SJSA1 (cell line): ENCODE data around the gene EME1. TPM values are rescaled to one million over a fixed set of nuclear protein-coding genes. Genes with fewer than 3 reads are reported as not detected.

Source experiments
- DNase-seq, 2 experiments: peaks; one replicate each; pipeline ENCODE4 v3.0.0-alpha.2; 2015 to 2020; ENCODE audit warnings: low spot score in 2 of 2, low read depth in 1 of 2
- H3K27ac ChIP-seq: fragments of 250-450 bp; sonication (Bioruptor Pico); 2 replicates; pipeline ENCODE4 v1.5.1; 2020; ENCODE audit warnings: mild to moderate bottlenecking, moderate library complexity
- H3K27me3 ChIP-seq: fragments of 250-450 bp; sonication (Bioruptor Pico); replicated peaks from 2 replicates; pipeline ENCODE4 v1.5.1; 2020; ENCODE audit warnings: mild to moderate bottlenecking, moderate library complexity
- H3K36me3 ChIP-seq: fragments of 250-450 bp; sonication (Bioruptor Pico); 2 replicates; pipeline ENCODE4 v1.5.1; 2020; ENCODE audit warnings: mild to moderate bottlenecking
- H3K4me1 ChIP-seq: fragments of 250-450 bp; sonication (Bioruptor Pico); replicated peaks from 2 replicates; pipeline ENCODE4 v1.6.1; 2021; ENCODE audit warnings: mild to moderate bottlenecking
- H3K4me3 ChIP-seq: fragments of 250-450 bp; sonication (Bioruptor Pico); 2 replicates; pipeline ENCODE4 v1.5.1; 2020; ENCODE audit warnings: mild to moderate bottlenecking
- H3K9me3 ChIP-seq: fragments of 250-450 bp; sonication (Bioruptor Pico); replicated peaks from 2 replicates; pipeline ENCODE4 v1.5.1; 2020; ENCODE audit warnings: mild to moderate bottlenecking
- total RNA-seq: library from RNA; depleted of rRNA; stranded (reverse); fragments of >200 nt; shearing (Covaris generic); gene quantifications from 2 replicates; pipeline ENCODE4 v1.2.3, GENCODE V29; 2014

Gene EME1
- total RNA-seq, 1 experiment from 2014 or later = 24.1 TPM

GRCh38 chr17:50339381-50339780, 33.6 kb upstream of the EME1 start:
- Histone ChIP-seq H3K27ac (no peak overlapping the region), H3K4me3 (no peak overlapping the region), H3K27me3 (peaks cover 7% of the 10 kb centered on the region; the same call in 1 of the 2 replicates), H3K36me3 (no peaks in the 10 kb centered on the region), H3K9me3 (no peaks in the 10 kb centered on the region), H3K4me1 (no peaks in the 10 kb centered on the region)
- DNase-seq = no peak

- Histone ChIP-seq H3K27ac (no peak overlapping the region), H3K4me1 (peaks cover 25% of the 10 kb centered on the region), H3K4me3 (no peak overlapping the region), H3K36me3 (peaks cover 6% of the 10 kb centered on the region), H3K27me3 (peaks cover 5% of the 10 kb centered on the region; the same call in 1 of the 2 replicates), H3K9me3 (no peaks in the 10 kb centered on the region)
- no peak for DNase-seq
Observed at GRCh38 chr17:50344731-50345365, 28.2 kb upstream of the EME1 start.

GRCh38 chr17:50345432-50346312, 27.4 kb upstream of the EME1 start, which contains the start of gene XYLT2:
Gene XYLT2 (plus strand): TSS chr17:50346126. CDS start chr17:50346141, 15 bp downstream.
- Histone ChIP-seq H3K4me1 (peaks cover 25% of the 10 kb centered on the region), H3K36me3 (peaks cover 6% of the 10 kb centered on the region), H3K9me3 (no peaks in the 10 kb centered on the region), H3K4me3 (peak within 1 kb of the TSS; percentile 91), H3K27ac (0 out of 2 replicates have a peak within 1 kb of the TSS, but pooled peaks have one; percentile 22), H3K27me3 (peaks cover 3% of the 10 kb centered on the region; the same call in 1 of the 2 replicates)
- DNase-seq = peak; percentile 81 to 90

- peak; percentile 54 to 64 for DNase-seq
- H3K27me3 ChIP-seq = no peaks in the 10 kb centered on the region
- no peaks in the 10 kb centered on the region for H3K9me3 ChIP-seq
- H3K4me1 ChIP-seq = peaks cover 25% of the 10 kb centered on the region
- peaks cover 6% of the 10 kb centered on the region for H3K36me3 ChIP-seq
- H3K27ac ChIP-seq = 0 out of 2 replicates have a peak overlapping the region, but pooled peaks have one; percentile 22
- peak overlapping the region; percentile 91 for H3K4me3 ChIP-seq
Observed at GRCh38 chr17:50346313-50347116, 26.5 kb upstream of the EME1 start.

DNA sequence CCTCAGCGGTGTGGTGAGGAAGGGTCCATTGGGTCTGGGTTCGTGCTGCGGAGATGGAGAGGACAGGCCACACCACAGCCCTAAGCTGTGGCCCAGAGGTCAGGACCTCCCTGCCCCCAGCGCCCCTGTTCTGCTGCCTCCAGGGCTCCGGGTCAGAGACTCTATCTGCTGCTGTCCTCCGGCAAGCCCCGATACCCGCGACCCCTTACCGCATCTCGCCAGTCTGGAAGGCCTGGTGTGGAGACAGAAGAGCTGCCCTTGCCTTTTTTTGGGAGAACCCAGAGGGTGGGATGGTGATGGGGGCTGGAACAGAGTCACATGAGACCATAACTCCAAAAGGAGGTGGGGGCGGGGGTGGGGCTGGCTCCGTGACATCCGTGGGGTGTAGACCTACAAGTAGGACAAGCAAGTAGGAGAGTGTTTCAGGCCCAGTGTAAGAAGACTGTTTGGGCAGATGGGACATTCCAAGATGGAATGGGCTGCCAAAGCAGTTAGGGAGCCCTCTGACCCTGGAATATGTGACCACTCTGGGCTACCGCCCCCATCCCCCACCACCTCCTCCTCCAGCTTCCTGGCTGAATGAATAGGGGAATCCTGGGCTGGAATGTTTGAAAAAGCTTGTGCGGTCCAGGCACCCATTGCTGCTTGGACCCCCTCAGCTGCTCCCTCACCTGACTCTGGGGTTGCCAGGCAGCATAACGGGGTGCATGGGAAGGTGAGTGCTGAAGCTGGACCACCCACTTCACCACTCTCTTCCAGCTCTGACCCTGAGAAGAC, 25.7 kb upstream of the EME1 start:
- DNase-seq = no peak
- H3K4me1 ChIP-seq = peaks cover 25% of the 10 kb centered on the region

DNA sequence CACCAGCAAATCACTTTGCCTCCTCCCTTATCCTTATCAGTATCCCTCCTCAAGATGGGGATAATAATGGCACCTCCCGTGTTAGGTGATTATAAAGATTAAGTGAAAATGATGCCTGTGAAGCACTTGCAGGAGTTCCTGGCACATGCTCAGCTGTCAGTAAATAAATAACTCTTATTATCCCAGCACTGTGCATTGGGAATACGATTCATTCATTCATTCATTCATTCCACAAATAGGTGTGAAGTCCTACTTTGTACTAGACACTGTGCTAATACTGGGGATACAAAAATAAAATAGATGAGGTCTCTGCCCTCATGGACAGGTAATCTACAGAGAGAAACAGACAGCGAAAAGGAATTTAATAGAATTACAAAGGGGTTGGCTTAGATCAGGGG, 25.1 kb upstream of the EME1 start:
- DNase-seq = no peak
- no peak overlapping the region for H3K4me3 ChIP-seq
- no peak overlapping the region for H3K27ac ChIP-seq
- no peaks in the 10 kb centered on the region for H3K9me3 ChIP-seq
- peaks cover 11% of the 10 kb centered on the region for H3K36me3 ChIP-seq
- no peaks in the 10 kb centered on the region for H3K27me3 ChIP-seq
- H3K4me1 ChIP-seq = peaks cover 25% of the 10 kb centered on the region

More for the DNA sequence above, 25.7 kb upstream of the EME1 start:
- Histone ChIP-seq H3K4me3 (peak overlapping the region; percentile 91), H3K9me3 (no peaks in the 10 kb centered on the region), H3K36me3 (peaks cover 6% of the 10 kb centered on the region), H3K27ac (no peak overlapping the region), H3K27me3 (no peaks in the 10 kb centered on the region)

DNA sequence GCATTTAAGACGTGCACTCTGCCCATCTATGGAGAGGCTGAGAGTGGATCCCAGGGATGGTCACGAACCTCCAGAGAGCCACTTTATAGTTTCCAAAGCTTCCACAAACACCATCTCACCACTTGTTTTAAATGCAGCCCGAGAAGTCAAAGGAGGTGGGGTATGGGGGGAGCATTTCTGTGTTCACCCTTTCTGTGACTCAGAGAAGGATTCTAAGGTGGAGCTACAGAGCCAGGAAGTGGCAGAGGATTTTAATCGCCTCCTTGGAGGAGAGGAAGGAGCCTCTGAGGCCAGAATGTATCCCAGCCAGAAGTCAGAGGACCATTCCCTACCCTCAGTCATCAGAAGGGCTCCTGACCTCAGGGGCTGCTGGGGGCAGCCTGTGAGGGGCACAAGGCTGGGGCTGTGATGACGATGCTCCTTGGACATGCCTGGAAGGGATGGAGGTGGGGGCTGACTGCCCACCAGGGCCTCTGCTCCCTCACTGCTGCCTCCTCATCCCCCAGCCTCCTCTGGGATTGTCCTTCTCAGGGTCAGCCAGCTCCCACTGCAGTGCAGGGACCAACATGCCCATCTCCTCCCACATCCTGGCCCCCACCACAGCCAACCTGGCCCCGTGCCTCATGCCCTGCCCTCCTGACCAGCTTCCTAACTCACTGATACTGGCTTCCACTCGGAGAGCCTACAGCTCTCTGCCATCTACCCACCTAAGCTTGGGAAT, 24.3 kb upstream of the EME1 start:
- H3K4me3 ChIP-seq = no peak overlapping the region
- DNase-seq = no peak

GRCh38 chr17:50349243-50349600, 23.8 kb upstream of the EME1 start:
- H3K9me3 ChIP-seq = no peaks in the 10 kb centered on the region
- H3K36me3 ChIP-seq = peaks cover 21% of the 10 kb centered on the region
- H3K4me1 ChIP-seq = peaks cover 25% of the 10 kb centered on the region
- H3K27ac ChIP-seq = no peak overlapping the region
- H3K27me3 ChIP-seq = no peaks in the 10 kb centered on the region
- DNase-seq = no peak
- no peak overlapping the region for H3K4me3 ChIP-seq

More for the DNA sequence above, 24.3 kb upstream of the EME1 start:
- Histone ChIP-seq H3K4me1 (peaks cover 25% of the 10 kb centered on the region), H3K27me3 (no peaks in the 10 kb centered on the region), H3K27ac (no peak overlapping the region), H3K9me3 (no peaks in the 10 kb centered on the region), H3K36me3 (peaks cover 16% of the 10 kb centered on the region)

DNA sequence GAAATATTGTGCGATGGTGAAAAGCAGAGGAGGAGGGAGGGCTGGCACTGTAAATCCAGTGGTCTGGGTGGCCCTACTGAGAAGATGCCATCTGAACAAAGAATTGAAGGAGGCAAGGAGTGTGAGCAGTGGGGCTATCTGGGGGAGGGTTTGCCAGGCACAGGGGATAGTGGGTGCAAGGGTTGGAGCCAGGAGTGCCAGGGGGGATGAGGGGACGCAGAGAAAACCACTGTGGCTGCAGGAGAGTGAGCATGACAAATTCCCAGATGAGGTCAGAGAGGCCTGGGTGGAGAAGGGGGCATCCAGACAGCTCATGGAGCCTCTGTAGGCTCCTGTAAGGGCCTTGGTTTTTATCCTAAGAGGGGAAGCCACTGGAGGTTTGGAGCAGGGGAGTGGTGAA, 22.3 kb upstream of the EME1 start:
- Histone ChIP-seq H3K4me1 (peaks cover 21% of the 10 kb centered on the region), H3K36me3 (peaks cover 36% of the 10 kb centered on the region)
- DNase-seq = no peak

DNA sequence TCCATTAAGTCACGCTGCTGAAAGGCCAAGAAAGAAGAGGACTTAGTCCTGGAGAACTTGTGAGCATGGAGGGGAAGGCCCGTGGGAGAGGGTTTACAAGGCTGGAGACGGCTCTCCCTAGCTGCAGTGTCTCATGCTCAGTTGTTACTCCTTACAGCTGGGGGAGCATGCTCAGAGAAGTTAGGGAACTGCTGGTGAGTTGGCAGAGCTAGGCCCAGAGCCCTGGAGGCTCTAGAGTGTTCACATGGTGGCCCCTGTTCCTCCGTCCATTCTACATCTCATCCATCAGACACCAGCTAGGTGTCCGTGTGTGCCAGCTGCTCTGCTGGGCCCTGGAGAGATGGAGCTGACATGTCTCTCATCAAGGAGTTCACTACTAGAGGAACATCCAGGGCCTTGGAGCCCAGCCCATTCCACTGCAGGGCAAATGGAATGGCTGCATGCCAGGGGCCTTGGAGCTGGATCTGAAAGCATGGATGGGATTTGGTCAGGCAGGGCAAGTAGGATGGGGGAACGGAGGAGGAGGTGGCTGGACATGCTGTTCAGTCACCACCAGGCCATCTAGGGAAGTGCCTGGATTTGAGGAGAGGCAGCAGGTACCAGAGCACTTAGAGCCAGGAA, 20.8 kb upstream of the EME1 start:
- Histone ChIP-seq H3K4me1 (peaks cover 14% of the 10 kb centered on the region), H3K27ac (no peak overlapping the region), H3K36me3 (peaks cover 45% of the 10 kb centered on the region), H3K4me3 (no peak overlapping the region), H3K27me3 (no peaks in the 10 kb centered on the region), H3K9me3 (no peaks in the 10 kb centered on the region)
- no peak for DNase-seq

More for the DNA sequence above, 22.3 kb upstream of the EME1 start:
- H3K9me3 ChIP-seq = no peaks in the 10 kb centered on the region
- no peaks in the 10 kb centered on the region for H3K27me3 ChIP-seq
- no peak overlapping the region for H3K27ac ChIP-seq
- H3K4me3 ChIP-seq = no peak overlapping the region

DNA sequence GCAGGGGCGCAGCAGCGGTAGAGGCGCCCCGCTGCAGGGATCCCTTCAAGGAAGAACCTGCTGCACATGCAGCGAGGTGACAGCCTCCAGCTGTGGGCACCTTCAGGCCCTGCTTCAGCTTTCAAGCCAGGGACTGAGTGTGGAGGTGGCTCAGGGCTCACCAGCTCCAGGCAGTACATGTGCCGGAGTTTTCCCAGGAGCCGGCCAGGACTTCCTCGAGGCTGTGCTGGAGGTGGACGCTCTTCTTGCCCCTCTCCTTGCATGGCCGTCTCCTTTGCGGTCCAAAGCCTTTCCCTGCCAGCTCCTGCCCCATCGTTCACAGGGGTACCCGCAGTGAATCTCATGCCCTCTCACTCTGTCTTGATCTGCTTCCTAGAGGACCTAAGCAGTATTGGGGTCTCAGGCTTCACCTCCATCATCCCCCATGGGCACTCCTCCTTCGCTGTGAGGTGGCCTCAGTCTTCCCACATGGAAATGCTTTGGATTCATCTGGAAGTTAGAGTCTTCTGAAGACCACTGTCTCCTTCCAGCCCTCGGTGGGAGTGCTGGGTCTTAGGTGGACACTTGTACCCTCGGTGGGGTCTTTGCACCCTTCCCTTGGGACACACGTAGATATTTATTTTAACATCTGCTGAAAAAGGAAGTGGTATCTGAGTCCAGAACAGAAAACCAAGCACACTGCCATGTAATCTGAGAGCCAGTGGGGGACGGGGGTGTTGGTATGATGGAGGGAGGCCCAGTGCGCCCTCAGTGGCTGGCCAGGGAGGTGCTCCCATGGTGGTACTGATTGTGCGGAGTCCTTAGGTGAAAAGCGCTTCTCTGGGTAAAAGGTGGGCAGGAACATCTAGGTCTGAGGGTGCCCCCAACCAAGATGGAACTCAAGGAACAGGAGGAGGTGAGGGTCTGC, 20.1 kb upstream of the EME1 start:
- Histone ChIP-seq H3K9me3 (no peaks in the 10 kb centered on the region), H3K27ac (no peak overlapping the region), H3K27me3 (no peaks in the 10 kb centered on the region), H3K4me1 (peaks cover 10% of the 10 kb centered on the region), H3K4me3 (no peak overlapping the region), H3K36me3 (peaks cover 51% of the 10 kb centered on the region)
- DNase-seq = no peak
